Activated naive CD8-positive, alpha-beta T cell treated with anti-CD3 and anti-CD28 coated beads for 36 hours (primary cell): ENCODE measurements around the gene GAS2L2. TPM values are rescaled to one million over a fixed set of nuclear protein-coding genes. Genes with fewer than 3 reads are reported as not detected.

ENCODE experiments used
- DNase-seq: peaks from one replicate; pipeline ENCODE4 v3.0.0; 2021
- H3K27ac Mint-ChIP-seq: one replicate; pipeline ENCODE4 v1.8.0; 2022; ENCODE audit warnings: mild to moderate bottlenecking, moderate library complexity, mixed read lengths
- H3K27me3 Mint-ChIP-seq: one replicate; pipeline ENCODE4 v1.8.0; 2022; ENCODE audit warnings: mild to moderate bottlenecking, mixed read lengths
- H3K36me3 Mint-ChIP-seq: one replicate; pipeline ENCODE4 v1.8.0; 2021; ENCODE audit warnings: mild to moderate bottlenecking, mixed read lengths
- H3K4me1 Mint-ChIP-seq: one replicate; pipeline ENCODE4 v1.8.0; 2021; ENCODE audit warnings: mixed read lengths
- H3K4me3 Mint-ChIP-seq: one replicate; pipeline ENCODE4 v1.8.0; 2022; ENCODE audit warnings: mild to moderate bottlenecking, moderate library complexity, mixed read lengths
- H3K9me3 Mint-ChIP-seq: one replicate; pipeline ENCODE4 v1.8.0; 2022; ENCODE audit warnings: mixed read lengths
- total RNA-seq, 2 experiments: library from RNA; stranded (reverse); gene quantifications; one replicate each; pipeline ENCODE4 v1.2.3, GENCODE V29; 2021

Gene GAS2L2
- total RNA-seq, 2 experiments from 2014 or later, result 0.40 to 0.43 TPM

GRCh38 chr17:35780950-35781349 lies 27.9 kb upstream of the GAS2L2 start:
- H3K27ac Mint-ChIP-seq, result no peak overlapping the region
- H3K36me3 Mint-ChIP-seq, result peaks cover 1% of the 10 kb centered on the region
- H3K4me3 Mint-ChIP-seq, result no peak overlapping the region
- DNase-seq, result no peak
- H3K4me1 Mint-ChIP-seq, result no peaks in the 10 kb centered on the region
- H3K27me3 Mint-ChIP-seq, result no peaks in the 10 kb centered on the region
- H3K9me3 Mint-ChIP-seq, result no peaks in the 10 kb centered on the region

DNA sequence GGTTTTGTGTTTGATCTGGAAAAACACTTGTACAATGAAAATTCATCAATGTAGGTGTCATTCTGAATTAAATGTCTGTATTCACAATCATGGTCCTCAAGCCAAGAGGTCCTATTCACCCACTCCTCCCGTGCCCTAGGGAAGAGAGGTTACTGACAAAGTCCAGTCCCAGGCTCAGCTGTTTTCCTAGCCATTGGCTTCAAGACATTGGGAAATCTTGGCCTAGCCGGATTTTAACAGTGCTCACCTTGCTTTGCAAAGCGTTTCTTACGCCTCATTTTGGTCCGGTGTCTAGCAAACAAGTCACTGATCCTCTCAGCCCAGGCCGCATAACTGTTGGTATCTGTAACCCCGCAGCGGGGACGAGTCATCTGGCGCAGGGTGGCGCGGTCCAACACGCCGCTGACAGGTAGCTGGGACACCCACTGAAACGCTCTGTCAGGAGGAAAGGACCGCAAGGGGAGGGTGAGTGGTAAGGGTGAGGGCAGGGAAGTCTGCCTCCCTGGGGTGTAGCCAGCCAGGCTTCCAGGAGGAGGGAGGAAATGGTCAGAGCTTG lies 25.7 kb upstream of the GAS2L2 start:
- peaks cover 1% of the 10 kb centered on the region for H3K36me3 Mint-ChIP-seq
- H3K4me1 Mint-ChIP-seq, result peaks cover 2% of the 10 kb centered on the region
- H3K9me3 Mint-ChIP-seq, result no peaks in the 10 kb centered on the region
- no peak overlapping the region for H3K4me3 Mint-ChIP-seq
- no peaks in the 10 kb centered on the region for H3K27me3 Mint-ChIP-seq
- DNase-seq, result no peak
- H3K27ac Mint-ChIP-seq, result no peak overlapping the region

- H3K36me3 Mint-ChIP-seq, result peaks cover 1% of the 10 kb centered on the region
- no peaks in the 10 kb centered on the region for H3K27me3 Mint-ChIP-seq
- no peak overlapping the region for H3K27ac Mint-ChIP-seq
- DNase-seq, result no peak
- H3K4me1 Mint-ChIP-seq, result peaks cover 2% of the 10 kb centered on the region
- no peaks in the 10 kb centered on the region for H3K9me3 Mint-ChIP-seq
- no peak overlapping the region for H3K4me3 Mint-ChIP-seq
These were observed 22.5 kb upstream of the GAS2L2 start for GRCh38 chr17:35775583-35775982.

DNA sequence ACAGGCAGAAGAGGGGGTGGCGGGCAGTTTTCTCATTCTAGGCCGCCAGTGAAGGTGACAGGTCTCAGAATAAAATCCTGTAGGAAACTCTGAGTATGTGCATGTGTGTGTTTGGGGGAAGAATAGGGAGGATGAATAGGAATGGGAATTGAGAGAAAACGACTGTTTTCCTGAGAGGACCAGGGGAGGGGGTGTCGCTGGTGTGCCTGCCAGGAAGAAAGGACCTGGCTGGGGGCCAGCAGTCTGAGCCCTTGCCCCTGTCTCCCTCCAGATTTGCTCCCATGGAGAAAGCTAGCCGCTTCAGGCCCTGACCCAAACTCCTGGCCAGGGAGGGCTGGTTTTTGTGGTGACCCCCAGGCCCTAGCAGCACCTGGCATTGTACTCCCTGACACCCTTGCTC lies 22.0 kb upstream of the GAS2L2 start:
- Mint-ChIP-seq H3K9me3 (no peaks in the 10 kb centered on the region), H3K4me1 (peaks cover 2% of the 10 kb centered on the region), H3K27me3 (no peaks in the 10 kb centered on the region), H3K27ac (no peak overlapping the region), H3K4me3 (no peak overlapping the region), H3K36me3 (peaks cover 1% of the 10 kb centered on the region)
- DNase-seq, result no peak

DNA sequence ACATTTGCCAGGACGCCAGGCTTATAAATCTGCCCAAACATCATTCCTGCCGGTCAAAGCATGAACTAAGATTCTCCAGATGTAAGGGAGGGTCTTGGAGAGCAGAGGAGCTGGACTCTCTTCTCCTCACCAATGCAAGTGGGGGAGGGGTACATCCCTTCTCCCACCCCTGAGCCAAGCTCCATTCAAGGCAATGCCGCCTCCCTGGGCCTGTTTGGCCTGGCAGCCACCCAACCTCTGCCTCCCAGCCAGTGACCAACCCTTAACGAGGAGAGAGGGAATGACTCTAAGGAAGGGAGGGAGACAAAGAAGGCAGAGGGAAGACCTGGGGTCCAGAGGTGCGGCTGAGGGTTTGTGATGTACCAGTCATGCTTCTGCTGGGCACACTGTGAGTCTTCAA lies 21.5 kb upstream of the GAS2L2 start:
- H3K9me3 Mint-ChIP-seq, result no peaks in the 10 kb centered on the region
- no peaks in the 10 kb centered on the region for H3K27me3 Mint-ChIP-seq
- H3K36me3 Mint-ChIP-seq, result peaks cover 1% of the 10 kb centered on the region
- H3K4me1 Mint-ChIP-seq, result peaks cover 2% of the 10 kb centered on the region
- H3K4me3 Mint-ChIP-seq, result no peak overlapping the region
- H3K27ac Mint-ChIP-seq, result no peak overlapping the region
- DNase-seq, result no peak

DNA sequence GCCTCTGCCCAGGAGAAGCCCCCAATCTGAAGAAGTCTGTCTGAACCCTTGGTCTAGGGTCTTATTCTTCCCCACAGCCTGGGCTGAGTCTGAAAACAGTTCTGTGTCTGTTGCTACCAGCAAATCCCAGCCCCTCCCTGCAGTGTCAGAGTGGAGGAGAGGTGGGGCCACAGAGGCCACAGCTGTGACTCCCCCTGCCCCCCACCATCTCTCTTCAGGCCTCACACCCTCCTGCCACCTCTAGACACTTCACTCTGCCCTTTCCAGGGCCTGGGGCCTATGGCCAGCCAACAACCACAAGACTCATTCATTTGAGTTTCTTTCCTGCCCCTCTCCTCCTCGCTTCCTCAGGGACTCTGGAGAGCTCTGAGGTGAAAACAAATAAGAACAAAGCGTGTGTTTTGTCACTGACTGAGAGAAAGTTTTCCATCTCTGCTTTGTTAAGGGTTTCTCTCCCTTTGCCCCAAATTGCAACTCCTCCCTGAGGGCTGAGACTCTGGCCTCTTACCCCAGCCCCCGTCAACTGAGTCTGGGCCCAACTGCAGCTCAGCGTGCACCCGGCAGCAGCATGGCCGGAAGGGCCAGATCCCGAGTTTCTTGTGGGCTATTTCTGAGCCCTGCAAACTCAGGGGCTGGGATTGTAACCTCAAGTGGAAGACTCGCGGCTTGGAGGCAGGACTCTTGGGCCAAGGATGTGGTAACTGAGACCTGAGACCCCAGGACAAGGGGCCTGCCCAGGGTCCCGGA lies 20.8 kb upstream of the GAS2L2 start:
- Mint-ChIP-seq H3K4me1 (peaks cover 2% of the 10 kb centered on the region), H3K27ac (no peak overlapping the region), H3K27me3 (no peaks in the 10 kb centered on the region), H3K36me3 (peaks cover 1% of the 10 kb centered on the region), H3K9me3 (no peaks in the 10 kb centered on the region), H3K4me3 (no peak overlapping the region)
- DNase-seq, result no peak

DNA sequence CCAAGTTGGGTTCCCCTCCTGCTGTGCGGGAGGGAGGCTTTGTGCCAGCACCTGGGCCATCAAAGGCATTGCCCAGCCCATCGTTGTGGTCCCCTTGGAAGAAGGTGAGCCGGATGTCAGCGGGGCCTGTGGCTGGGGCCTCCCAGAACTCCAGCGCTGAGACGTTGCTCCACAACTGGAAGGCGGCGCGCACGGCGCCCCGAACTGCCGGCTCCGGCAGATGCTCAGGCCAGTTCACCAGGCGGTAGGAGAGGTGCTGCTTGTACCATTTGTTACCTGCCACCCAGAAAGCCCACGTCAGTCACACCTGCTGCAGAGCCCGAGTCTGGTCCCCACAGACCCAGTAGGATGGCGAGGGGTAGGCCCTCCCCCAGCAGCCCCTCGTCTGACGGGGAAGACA lies 20.1 kb upstream of the GAS2L2 start:
- DNase-seq, result no peak
- no peak overlapping the region for H3K4me3 Mint-ChIP-seq
- no peaks in the 10 kb centered on the region for H3K27me3 Mint-ChIP-seq
- H3K4me1 Mint-ChIP-seq, result peaks cover 2% of the 10 kb centered on the region
- H3K27ac Mint-ChIP-seq, result no peak overlapping the region
- peaks cover 1% of the 10 kb centered on the region for H3K36me3 Mint-ChIP-seq
- no peaks in the 10 kb centered on the region for H3K9me3 Mint-ChIP-seq

DNA sequence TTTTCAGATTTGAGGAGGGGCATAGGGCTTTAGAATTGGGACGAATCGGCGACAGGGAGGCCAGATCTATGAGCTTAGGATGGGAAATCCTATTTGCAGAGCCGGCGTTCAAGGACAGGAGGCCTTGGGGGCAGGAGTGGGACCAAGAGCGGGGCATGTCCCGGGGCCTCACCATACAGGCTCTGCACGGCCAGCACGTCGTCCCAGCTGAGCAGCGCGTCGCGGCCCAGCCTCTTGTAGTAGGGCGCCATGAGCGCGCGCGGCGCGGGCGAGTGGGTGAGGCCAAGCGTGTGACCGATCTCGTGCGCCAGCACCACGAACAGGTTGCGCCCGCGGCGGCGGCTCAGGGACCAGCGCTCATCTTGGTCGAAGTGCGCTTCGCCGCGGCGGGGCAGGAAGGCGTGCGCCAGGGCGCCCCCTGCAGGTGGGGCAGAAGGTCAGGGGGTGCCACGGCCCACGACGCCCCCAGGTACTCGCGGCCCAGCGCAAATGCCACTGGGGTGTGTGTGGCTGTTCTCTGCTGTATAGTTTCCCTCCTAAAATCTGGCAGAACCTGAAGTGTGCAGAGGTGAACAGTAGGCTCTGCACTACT lies 17.0 kb upstream of the GAS2L2 start:
- Mint-ChIP-seq H3K4me1 (peaks cover 5% of the 10 kb centered on the region), H3K27me3 (no peaks in the 10 kb centered on the region), H3K27ac (no peak overlapping the region), H3K4me3 (no peak overlapping the region), H3K9me3 (no peaks in the 10 kb centered on the region), H3K36me3 (no peaks in the 10 kb centered on the region)
- no peak for DNase-seq

GRCh38 chr17:35768797-35769196 lies 15.8 kb upstream of the GAS2L2 start:
- peaks cover 10% of the 10 kb centered on the region for H3K4me1 Mint-ChIP-seq
- no peak for DNase-seq
- no peaks in the 10 kb centered on the region for H3K9me3 Mint-ChIP-seq
- H3K4me3 Mint-ChIP-seq, result no peak overlapping the region
- no peak overlapping the region for H3K27ac Mint-ChIP-seq
- H3K36me3 Mint-ChIP-seq, result no peaks in the 10 kb centered on the region
- no peaks in the 10 kb centered on the region for H3K27me3 Mint-ChIP-seq

GRCh38 chr17:35766903-35767510 lies 14.0 kb upstream of the GAS2L2 start:
- no peaks in the 10 kb centered on the region for H3K9me3 Mint-ChIP-seq
- H3K36me3 Mint-ChIP-seq, result no peaks in the 10 kb centered on the region
- peaks cover 11% of the 10 kb centered on the region for H3K4me1 Mint-ChIP-seq
- H3K4me3 Mint-ChIP-seq, result no peak overlapping the region
- DNase-seq, result no peak
- no peak overlapping the region for H3K27ac Mint-ChIP-seq
- H3K27me3 Mint-ChIP-seq, result no peaks in the 10 kb centered on the region

GRCh38 chr17:35766489-35766877 lies 13.4 kb upstream of the GAS2L2 start:
- no peak for DNase-seq
- Mint-ChIP-seq H3K27me3 (no peaks in the 10 kb centered on the region), H3K9me3 (no peaks in the 10 kb centered on the region), H3K4me1 (peaks cover 11% of the 10 kb centered on the region), H3K27ac (no peak overlapping the region), H3K4me3 (no peak overlapping the region), H3K36me3 (no peaks in the 10 kb centered on the region)

- Mint-ChIP-seq H3K4me1 (peaks cover 11% of the 10 kb centered on the region), H3K9me3 (no peaks in the 10 kb centered on the region), H3K27me3 (no peaks in the 10 kb centered on the region), H3K27ac (no peak overlapping the region), H3K4me3 (no peak overlapping the region), H3K36me3 (no peaks in the 10 kb centered on the region)
- DNase-seq, result no peak
These were observed 12.9 kb upstream of the GAS2L2 start for GRCh38 chr17:35765756-35766488.

DNA sequence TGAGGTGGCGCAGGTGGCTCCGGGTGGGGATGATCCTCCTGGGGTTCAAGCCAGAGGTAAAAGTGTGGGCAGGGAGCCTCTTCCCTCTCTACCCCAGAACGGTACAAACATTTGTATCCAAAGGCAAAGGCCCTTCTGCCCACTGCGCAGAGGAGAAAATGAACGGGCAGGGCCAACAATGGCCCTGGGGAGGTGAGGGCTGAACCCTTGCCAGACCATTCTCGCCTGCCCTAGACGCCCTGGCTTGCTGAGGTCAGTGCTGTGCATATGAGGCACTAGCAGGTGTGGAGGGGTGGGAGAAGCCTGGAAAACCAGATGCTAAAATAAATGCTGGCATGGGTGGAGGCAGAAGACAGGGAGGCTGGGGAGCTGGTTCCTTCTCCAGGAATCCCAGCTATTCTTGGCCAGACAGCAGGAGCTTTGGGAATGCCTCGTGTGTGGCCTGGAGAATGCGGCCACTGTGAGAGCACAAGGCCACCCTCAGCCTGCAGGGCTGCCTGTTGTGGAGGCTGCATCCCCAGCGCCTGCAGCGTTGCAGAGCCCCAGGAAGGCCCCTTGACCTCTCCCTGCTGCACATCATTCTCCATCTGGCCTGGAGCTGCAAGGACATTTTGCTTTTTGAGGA lies 12.2 kb upstream of the GAS2L2 start:
- Mint-ChIP-seq H3K27ac (no peak overlapping the region), H3K4me3 (peak overlapping the region; percentile 90), H3K27me3 (no peaks in the 10 kb centered on the region), H3K9me3 (no peaks in the 10 kb centered on the region), H3K36me3 (no peaks in the 10 kb centered on the region), H3K4me1 (peaks cover 11% of the 10 kb centered on the region)
- DNase-seq, result no peak

- Mint-ChIP-seq H3K36me3 (no peaks in the 10 kb centered on the region), H3K9me3 (no peaks in the 10 kb centered on the region), H3K4me1 (peaks cover 11% of the 10 kb centered on the region), H3K27me3 (no peaks in the 10 kb centered on the region), H3K27ac (peak overlapping the region; percentile 87), H3K4me3 (peak overlapping the region; percentile 90)
- peak; percentile 94 for DNase-seq
These were observed 11.3 kb upstream of the GAS2L2 start for GRCh38 chr17:35764123-35764991.
